GM12801 (cell line): Measurements from ENCODE around the gene INSR.

Experiments used
- CTCF ChIP-seq: IDR thresholded peaks from one replicate; pipeline ENCODE4 v1.5.1; 2011; ENCODE audit warnings: control low read depth; ENCODE audit not compliant: insufficient read length; ENCODE audit errors: extremely low read depth

The INSR gene

GRCh38 chr19:7307590-7308218 lies 13.5 kb upstream of the INSR start:
- TF ChIP-seq CTCF: no peak

GRCh38 chr19:7304200-7304599 lies 10.0 kb upstream of the INSR start:
- TF ChIP-seq CTCF: no peak

DNA sequence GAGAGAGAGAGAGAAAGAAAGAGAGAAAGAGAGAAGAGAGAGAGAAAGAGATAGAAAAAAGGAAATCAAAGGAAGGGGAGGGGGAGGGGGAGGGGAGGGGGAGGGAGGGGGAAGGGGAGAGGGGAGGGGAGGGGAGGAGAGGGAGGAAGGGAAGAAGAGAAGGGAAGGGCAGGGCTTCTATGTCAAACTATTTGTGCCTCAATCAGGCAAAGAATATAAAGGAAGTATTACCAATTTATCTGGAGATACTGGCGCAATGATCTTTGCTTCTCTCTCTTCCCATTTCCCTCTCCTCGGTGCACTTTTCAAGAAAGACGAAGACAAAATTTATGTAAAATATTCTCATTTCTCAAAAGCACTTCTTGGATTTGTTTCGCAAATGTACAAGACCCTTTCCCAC lies 9.3 kb upstream of the INSR start:
- TF ChIP-seq CTCF: no peak

DNA sequence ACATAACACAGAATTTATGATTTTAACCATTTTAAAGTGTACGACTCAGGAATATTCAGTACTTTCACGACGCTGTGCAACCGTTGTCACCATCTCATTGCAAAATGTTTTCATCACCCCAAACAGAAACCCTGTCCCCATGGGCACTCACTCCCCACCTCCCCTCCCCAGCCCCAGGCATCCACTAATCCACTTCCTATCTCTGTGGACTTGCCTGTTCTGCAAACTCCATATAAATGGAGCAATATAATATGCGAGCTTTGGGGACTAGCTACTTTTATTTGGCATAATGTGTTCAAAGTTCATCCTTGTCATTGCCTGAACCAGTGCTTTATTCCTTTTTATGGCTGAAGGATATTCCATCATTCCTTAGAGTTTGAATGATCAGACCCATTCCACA lies 7.3 kb upstream of the INSR start:
- no peak for TF ChIP-seq CTCF

GRCh38 chr19:7297742-7298141 lies 3.5 kb upstream of the INSR start:
- no peak for TF ChIP-seq CTCF

- no peak for TF ChIP-seq CTCF
Measured at GRCh38 chr19:7295912-7296536, 1.8 kb upstream of the INSR start.

DNA sequence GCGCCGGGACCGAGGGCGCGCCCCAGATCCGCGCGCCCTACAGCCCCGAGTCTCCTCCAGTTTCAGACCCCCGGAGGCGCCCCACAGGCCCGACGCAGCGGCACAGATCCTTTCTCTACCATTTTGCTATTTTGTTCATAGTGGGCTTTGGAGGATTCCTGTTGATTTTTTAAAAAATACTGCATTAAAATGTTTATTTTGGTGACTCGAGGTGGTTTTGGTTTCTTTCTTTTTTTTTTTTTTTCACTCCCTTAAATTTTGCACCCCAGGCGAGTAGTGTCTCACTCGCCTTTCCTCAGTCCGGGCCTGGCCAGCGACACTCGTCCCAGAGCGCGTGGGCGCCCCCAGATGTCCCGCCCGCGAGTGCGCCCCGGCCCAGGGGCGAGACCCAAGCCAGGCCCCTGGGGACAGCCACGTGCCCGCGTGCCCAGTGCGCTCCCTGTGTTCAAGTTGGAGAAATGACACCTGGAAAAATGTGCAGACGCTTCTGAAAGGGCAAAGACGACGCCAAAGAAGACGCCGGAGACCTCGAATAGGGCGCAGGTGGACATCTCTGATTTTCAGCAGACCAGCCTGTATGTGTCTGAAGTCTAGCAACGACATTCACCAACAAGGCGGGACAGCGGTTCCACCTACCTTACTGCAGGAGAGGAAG lies 471 bp upstream of the INSR start:
- TF ChIP-seq CTCF: no peak
